Mesothelial cell of epicardium (in vitro differentiated cells): ENCODE results near the gene AUTS2. TPM values are rescaled to one million over a fixed set of nuclear protein-coding genes. Genes with fewer than 3 reads are reported as not detected.
A peak's percentile ranks its signal among the peaks of the same experiment; 100 is the strongest.

Experiments used
- DNase-seq, 2 experiments: peaks; one replicate each; pipeline ENCODE4 v3.0.0; 2021; ENCODE audit warnings: low spot score in 2 of 2; ENCODE audit not compliant: unreplicated experiment in 2 of 2
- H3K27ac Mint-ChIP-seq: 2 replicates; pipeline ENCODE4 v1.8.0; 2021; ENCODE audit warnings: mixed read lengths
- H3K27me3 Mint-ChIP-seq: 2 replicates; pipeline ENCODE4 v1.8.0; 2021; ENCODE audit warnings: low read depth, mixed read lengths
- H3K36me3 Mint-ChIP-seq: 2 replicates; pipeline ENCODE4 v1.8.0; 2021; ENCODE audit warnings: mixed read lengths
- H3K4me1 Mint-ChIP-seq: 2 replicates; pipeline ENCODE4 v1.8.0; 2021; ENCODE audit warnings: mixed read lengths
- H3K4me3 Mint-ChIP-seq: 2 replicates; pipeline ENCODE4 v1.8.0; 2021; ENCODE audit warnings: mild to moderate bottlenecking, moderate library complexity, mixed read lengths
- H3K9me3 Mint-ChIP-seq: 2 replicates; pipeline ENCODE4 v1.8.0; 2021; ENCODE audit warnings: mixed read lengths
- total RNA-seq: library from RNA; stranded (reverse); gene quantifications from 3 replicates; pipeline ENCODE4 v1.2.1, GENCODE V29; 2021
- TF ChIP-seq, protein P1 (sequence below): fragments of 200-600 bp; sonication (generic); IDR thresholded peaks from one replicate; pipeline ENCODE4 v1.5.0; 2021; ENCODE audit warnings: antibody characterized with exemption; ENCODE audit not compliant: unreplicated experiment

The AUTS2 gene
- total RNA-seq, 1 donor from 2014 or later, result 135 TPM

DNA sequence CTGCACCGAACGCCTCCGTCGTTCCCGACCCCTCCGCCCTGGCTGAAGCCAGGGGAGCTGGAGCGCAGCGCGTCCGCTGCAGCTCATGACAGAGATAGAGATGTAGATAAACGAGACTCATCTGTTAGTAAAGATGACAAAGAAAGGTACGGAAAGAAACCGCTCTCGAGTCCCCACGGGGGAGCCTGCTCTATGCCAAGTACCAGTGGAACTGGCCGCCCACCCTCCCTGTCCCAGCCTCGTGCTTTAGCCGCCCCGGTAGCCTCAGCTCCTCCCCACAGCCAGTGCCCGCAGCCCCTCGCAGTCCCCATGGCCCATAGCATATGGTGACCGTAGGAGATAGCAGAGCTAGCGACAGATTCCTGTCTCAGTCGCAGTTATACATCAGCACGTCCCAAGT, 1189.0 kb downstream of the AUTS2 start:
- Mint-ChIP-seq H3K4me1 (peaks cover 17% of the 10 kb centered on the region), H3K4me3 (no peak overlapping the region), H3K27me3 (no peaks in the 10 kb centered on the region), H3K27ac (peak overlapping the region; percentile 17), H3K36me3 (peaks cover 80% of the 10 kb centered on the region), H3K9me3 (no peaks in the 10 kb centered on the region)
- TF ChIP-seq, protein P1, sequence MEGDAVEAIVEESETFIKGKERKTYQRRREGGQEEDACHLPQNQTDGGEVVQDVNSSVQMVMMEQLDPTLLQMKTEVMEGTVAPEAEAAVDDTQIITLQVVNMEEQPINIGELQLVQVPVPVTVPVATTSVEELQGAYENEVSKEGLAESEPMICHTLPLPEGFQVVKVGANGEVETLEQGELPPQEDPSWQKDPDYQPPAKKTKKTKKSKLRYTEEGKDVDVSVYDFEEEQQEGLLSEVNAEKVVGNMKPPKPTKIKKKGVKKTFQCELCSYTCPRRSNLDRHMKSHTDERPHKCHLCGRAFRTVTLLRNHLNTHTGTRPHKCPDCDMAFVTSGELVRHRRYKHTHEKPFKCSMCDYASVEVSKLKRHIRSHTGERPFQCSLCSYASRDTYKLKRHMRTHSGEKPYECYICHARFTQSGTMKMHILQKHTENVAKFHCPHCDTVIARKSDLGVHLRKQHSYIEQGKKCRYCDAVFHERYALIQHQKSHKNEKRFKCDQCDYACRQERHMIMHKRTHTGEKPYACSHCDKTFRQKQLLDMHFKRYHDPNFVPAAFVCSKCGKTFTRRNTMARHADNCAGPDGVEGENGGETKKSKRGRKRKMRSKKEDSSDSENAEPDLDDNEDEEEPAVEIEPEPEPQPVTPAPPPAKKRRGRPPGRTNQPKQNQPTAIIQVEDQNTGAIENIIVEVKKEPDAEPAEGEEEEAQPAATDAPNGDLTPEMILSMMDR, result no peak
- no peak for DNase-seq

DNA sequence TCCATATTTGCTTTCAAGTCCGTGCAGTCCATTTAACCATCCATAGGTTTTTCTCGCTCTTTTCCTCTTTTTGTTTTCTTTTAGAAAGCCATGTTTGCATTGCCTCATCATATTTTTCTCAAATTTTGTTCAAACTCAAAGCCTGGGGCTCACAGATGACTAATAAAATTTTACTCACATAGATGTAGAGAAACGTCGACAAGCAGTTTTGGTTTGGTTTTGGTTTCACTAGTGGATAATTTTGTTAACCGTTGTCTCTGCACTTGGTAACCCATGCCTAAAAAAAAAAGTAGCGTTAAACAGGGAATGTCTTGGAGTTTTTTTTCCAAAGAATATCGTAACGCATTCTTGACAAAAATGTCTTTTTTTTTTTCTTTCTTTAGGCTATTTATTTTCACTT, 1189.5 kb downstream of the AUTS2 start:
- H3K27ac Mint-ChIP-seq, result no peak overlapping the region

DNA sequence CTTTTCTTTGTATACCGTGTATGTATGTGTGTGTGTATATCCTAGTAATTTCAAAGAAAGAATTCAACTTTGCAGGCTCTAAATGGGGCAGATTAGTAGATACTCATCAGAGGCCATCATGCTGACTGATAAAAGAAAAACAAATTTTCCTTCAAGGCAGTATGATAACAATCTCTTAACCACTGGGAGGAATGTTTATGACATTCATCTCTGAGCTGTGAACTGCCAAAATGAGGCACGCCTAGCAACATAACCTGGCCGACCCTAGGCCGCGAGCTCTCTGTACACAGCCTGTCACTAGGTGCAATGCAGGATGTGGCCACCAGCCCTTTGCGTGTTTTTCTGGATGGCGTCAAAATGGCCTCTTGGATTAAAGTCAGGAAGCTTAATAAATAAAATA, 1190.0 kb downstream of the AUTS2 start:
- Mint-ChIP-seq H3K36me3 (peaks cover 79% of the 10 kb centered on the region), H3K27me3 (no peaks in the 10 kb centered on the region), H3K4me1 (peaks cover 17% of the 10 kb centered on the region), H3K9me3 (no peaks in the 10 kb centered on the region), H3K4me3 (no peak overlapping the region), H3K27ac (no peak overlapping the region)
- TF ChIP-seq, protein P1, result peak; percentile 37
- DNase-seq, result no peak

More for the DNA sequence above, 1189.5 kb downstream of the AUTS2 start:
- Mint-ChIP-seq H3K27me3 (no peaks in the 10 kb centered on the region), H3K4me1 (peaks cover 17% of the 10 kb centered on the region), H3K9me3 (no peaks in the 10 kb centered on the region), H3K4me3 (no peak overlapping the region), H3K36me3 (peaks cover 80% of the 10 kb centered on the region)
- TF ChIP-seq, protein P1, result no peak
- no peak for DNase-seq

DNA sequence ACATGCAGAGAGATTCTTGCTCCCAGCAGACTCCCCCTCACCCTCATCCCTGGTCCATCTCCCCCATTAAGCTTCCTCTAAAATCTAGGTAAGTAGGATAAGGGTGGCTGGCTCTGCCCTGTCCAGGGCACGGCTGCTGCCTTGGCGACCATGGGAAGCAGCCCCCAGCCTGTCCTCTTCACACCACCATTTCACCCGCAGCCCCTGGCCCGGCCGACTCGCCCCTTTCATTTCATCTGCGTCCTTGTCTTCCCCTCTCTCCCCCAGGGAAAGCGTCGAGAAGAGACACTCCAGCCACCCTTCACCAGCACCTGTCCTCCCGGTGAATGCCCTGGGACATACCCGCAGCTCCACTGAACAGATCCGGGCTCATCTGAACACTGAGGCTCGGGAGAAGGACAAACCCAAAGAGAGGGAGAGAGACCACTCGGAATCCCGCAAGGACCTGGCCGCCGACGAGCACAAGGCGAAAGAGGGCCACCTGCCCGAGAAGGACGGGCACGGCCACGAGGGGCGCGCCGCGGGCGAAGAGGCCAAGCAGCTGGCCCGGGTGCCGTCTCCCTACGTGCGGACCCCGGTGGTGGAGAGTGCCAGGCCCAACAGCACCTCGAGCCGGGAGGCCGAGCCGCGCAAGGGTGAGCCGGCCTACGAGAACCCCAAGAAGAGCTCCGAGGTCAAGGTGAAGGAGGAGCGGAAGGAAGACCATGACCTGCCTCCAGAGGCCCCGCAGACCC, 1191.4 kb downstream of the AUTS2 start:
- DNase-seq, result no peak
- Mint-ChIP-seq H3K4me3 (no peak overlapping the region), H3K36me3 (peaks cover 74% of the 10 kb centered on the region), H3K27me3 (no peaks in the 10 kb centered on the region), H3K27ac (no peak overlapping the region), H3K4me1 (peaks cover 17% of the 10 kb centered on the region), H3K9me3 (no peaks in the 10 kb centered on the region)
- TF ChIP-seq, protein P1, result no peak

DNA sequence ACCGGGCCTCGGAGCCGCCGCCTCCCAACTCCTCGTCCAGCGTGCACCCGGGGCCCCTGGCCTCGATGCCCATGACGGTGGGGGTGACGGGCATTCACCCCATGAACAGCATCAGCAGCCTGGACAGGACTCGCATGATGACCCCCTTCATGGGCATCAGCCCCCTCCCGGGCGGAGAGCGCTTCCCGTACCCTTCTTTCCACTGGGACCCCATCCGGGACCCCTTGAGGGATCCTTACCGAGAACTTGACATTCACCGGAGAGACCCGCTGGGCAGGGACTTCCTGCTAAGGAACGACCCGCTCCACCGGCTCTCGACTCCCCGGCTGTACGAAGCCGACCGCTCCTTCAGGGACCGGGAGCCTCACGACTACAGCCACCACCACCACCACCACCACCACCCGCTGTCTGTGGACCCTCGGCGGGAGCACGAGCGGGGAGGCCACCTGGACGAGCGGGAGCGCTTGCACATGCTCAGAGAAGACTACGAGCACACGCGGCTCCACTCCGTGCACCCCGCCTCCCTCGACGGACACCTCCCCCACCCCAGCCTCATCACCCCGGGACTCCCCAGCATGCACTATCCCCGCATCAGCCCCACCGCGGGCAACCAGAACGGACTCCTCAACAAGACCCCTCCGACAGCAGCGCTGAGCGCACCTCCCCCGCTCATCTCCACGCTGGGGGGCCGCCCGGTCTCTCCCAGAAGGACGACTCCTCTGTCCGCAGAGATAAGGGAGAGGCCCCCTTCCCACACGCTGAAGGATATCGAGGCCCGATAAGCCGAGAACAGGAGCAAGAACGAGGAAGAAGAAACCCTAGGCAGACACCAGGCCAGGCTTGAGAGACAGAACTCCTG, 1192.2 kb downstream of the AUTS2 start:
- Mint-ChIP-seq H3K27me3 (no peaks in the 10 kb centered on the region), H3K36me3 (peaks cover 68% of the 10 kb centered on the region), H3K4me3 (no peak overlapping the region), H3K9me3 (no peaks in the 10 kb centered on the region), H3K4me1 (peaks cover 17% of the 10 kb centered on the region), H3K27ac (no peak overlapping the region)
- TF ChIP-seq, protein P1, result no peak
- no peak for DNase-seq
